Right lobe of liver (tissue), 6 donors: Measurements from ENCODE around the gene MYL3. TPM values are rescaled to one million over a fixed set of nuclear protein-coding genes. Genes with fewer than 3 reads are reported as not detected.

Experiments used
- ATAC-seq, 4 donors: fragments of 200-7000 bp; cut with Tn5 transposase; one replicate each; pipeline ENCODE4 v1.9.1; 2020; ENCODE audit warnings: mild to moderate bottlenecking in 4 of 4, moderate library complexity in 4 of 4
- DNase-seq, 3 donors: peaks; one replicate each; pipeline ENCODE4 v3.0.0-alpha.2; 2020
- H3K27ac ChIP-seq, 3 donors: fragments of 200-600 bp; one replicate each; pipeline ENCODE4 v1.8.0; 2022
- H3K27me3 ChIP-seq, 2 donors: fragments of 200-600 bp; one replicate each; pipeline ENCODE4 v1.8.0; 2022
- H3K36me3 ChIP-seq, 4 donors: fragments of 200-600 bp; sonication (generic) in 1 of 4; one replicate each; pipeline versions ENCODE4 v1.5.1 to v1.8.0; 2017 to 2022; ENCODE audit warnings: control low read depth in 1 of 4
- H3K4me1 ChIP-seq, 4 donors: fragments of 200-600 bp; sonication (generic) in 1 of 4; one replicate each; pipeline versions ENCODE4 v1.5.1 to v1.8.0; 2017 to 2022; ENCODE audit warnings: control low read depth in 1 of 4
- H3K4me3 ChIP-seq, 3 donors: fragments of 200-600 bp; one replicate each; pipeline ENCODE4 v1.8.0; 2022
- H3K9me3 ChIP-seq, 4 donors: fragments of 200-600 bp; sonication (generic) in 1 of 4; one replicate each; pipeline versions ENCODE4 v1.5.1 to v1.8.0; 2017 to 2022; ENCODE audit warnings: control low read depth in 1 of 4
- POLR2A ChIP-seq: fragments of 450-650 bp; IDR thresholded peaks from one replicate; pipeline ENCODE4 v1.6.1; 2017; ENCODE audit warnings: antibody characterized with exemption, mild to moderate bottlenecking
- WGBS: methylation state at CpG from one replicate; pipeline ENCODE4 v1.1.6; 2018; ENCODE audit warnings: low coverage, low lambda C conversion rate; ENCODE audit not compliant: insufficient coverage; ENCODE audit errors: missing lambda C conversion rate; 5-methylcytosine and 5-hydroxymethylcytosine counted together
- intact Hi-C, 2 donors: fragments of 100-400 bp; cut with DNase I; formaldehyde crosslinking; loops; one replicate each; pipeline versions ENCODE4 v1.11.2 to v1.14.1; 2022
- total RNA-seq, 6 experiments: library from RNA; depleted of rRNA in 2 of 6; stranded (reverse); fragments of >200 nt in 2 of 6; fragmentation: NEBNext Ultra II Directional in 3 of 6; extraction: Animal tissue kit (Norgen Biotek cat#: 25700) in 3 of 6; gene quantifications; one replicate each; pipeline versions ENCODE4 v1.1.0 to v1.2.4, GENCODE V29; 2016 to 2023
- TF ChIP-seq, protein P1 (sequence below), 4 donors: fragments of 200-600 bp in 3 of 4; fragments of 450-650 bp in 1 of 4; IDR thresholded peaks; one replicate each; pipeline versions ENCODE4 v1.5.1 to v1.8.0; 2016 to 2022; ENCODE audit warnings: antibody characterized with exemption in 4 of 4, mild to moderate bottlenecking in 2 of 4
- donor health status: DM: no; HTN: yes; CAD: no.
- donor health status: DM: no; HTN: no; CAD: no.
- donor health status: DM: no; HTN: no; CAD: no.
- donor health status: DM: no; HTN: yes; CAD: no.
- donor health status: DM: no; HTN: yes; CAD: no.

MYL3 gene
- total RNA-seq, 6 experiments from 2014 or later, result 0.37 to 2.0 (median 1.00) TPM

DNA sequence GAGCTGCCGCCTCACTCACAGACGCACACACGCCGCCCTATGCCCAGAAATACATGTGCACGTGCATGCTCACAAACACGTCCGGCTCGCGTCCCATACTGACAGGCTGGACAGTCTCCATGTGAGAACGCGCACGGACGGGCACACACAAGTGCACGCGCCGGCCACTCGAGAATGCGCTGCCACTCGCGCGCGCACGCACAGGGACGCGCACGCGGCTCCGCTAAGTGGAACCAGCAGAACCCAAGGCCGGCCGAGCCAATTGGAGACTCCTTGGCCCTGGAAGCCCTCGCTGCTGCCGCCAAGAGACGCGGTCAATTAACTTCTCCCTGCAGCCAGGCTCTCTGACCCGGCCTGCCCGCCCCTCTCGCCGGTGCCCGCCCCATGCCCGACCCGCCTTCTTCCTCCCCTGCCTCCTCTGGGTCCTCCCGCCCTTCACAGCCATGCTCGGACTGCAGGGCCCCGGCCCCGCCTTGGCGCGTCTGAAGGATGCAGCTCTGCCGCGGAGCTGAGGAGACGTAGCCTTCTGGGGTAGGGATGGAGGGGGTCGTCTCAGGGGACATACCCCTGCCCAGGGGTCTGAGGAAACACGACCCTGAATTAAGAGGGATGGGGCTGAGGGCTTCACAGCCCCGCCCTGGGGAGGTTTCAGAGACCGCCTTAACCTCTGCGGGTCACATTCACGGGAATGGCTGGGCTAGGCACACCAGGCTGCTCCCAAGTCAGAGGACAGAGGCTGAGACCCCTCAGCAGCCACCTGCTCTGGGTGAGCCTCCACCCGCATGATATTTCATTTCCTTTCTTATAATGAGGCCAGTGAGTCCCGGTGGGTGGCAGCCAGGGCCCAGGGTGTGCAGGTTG lies 29.3 kb upstream of the MYL3 start:
- intact Hi-C loops, result no loop called here
- TF ChIP-seq, protein P1, sequence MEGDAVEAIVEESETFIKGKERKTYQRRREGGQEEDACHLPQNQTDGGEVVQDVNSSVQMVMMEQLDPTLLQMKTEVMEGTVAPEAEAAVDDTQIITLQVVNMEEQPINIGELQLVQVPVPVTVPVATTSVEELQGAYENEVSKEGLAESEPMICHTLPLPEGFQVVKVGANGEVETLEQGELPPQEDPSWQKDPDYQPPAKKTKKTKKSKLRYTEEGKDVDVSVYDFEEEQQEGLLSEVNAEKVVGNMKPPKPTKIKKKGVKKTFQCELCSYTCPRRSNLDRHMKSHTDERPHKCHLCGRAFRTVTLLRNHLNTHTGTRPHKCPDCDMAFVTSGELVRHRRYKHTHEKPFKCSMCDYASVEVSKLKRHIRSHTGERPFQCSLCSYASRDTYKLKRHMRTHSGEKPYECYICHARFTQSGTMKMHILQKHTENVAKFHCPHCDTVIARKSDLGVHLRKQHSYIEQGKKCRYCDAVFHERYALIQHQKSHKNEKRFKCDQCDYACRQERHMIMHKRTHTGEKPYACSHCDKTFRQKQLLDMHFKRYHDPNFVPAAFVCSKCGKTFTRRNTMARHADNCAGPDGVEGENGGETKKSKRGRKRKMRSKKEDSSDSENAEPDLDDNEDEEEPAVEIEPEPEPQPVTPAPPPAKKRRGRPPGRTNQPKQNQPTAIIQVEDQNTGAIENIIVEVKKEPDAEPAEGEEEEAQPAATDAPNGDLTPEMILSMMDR (IDR thresholded peaks at IDR 0.05), result no peak
- no peak for TF ChIP-seq POLR2A
- WGBS, result 2% methylated on average over 6 of the region's 58 CpGs

DNA sequence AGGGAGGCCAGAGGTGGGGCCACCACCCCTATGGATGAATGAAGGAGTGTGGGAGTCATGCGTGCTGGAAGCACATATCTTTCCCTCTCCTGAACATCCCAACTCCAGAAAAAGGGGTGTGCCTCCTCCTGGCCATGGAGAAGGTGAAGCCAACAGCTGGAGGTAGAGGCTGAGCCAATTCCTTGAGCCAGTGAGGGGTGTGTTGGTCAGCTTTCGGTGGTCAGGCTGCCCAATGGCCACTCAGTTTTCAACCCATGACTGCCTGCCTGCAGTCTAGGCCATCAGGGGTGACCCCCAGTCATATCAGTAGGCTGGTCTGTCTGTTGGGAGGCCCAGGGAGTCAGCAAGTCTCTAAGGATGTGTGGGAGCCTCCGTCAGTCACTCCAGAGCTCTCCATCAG lies 27.9 kb upstream of the MYL3 start:
- DNase-seq (no peak), ATAC-seq (no peak)
- WGBS, result 86% methylated on average over 2 of the region's 3 CpGs
- no peaks in the 10 kb centered on the region for H3K9me3 ChIP-seq
- no peak for TF ChIP-seq POLR2A
- TF ChIP-seq, protein P1 (IDR thresholded peaks at IDR 0.05), result no peak
- H3K36me3 ChIP-seq, result no peaks in the 10 kb centered on the region
- no peak overlapping the region for H3K4me3 ChIP-seq
- no peak overlapping the region for H3K27ac ChIP-seq
- no peaks in the 10 kb centered on the region for H3K27me3 ChIP-seq
- peaks cover 0 to 6% (median 2%) of the 10 kb centered on the region in 4 donors for H3K4me1 ChIP-seq
- intact Hi-C loops, result no loop called here

More for the DNA sequence above, 29.3 kb upstream of the MYL3 start:
- ATAC-seq, result peak; percentile 59 to 75 (median 70)
- H3K27ac ChIP-seq, result no peak overlapping the region
- no peaks in the 10 kb centered on the region for H3K27me3 ChIP-seq
- peak overlapping the region; percentile 25 to 43 (median 38) for H3K4me3 ChIP-seq
- DNase-seq, result peak; percentile 56 to 77 (median 75)
- H3K36me3 ChIP-seq, result no peaks in the 10 kb centered on the region
- H3K4me1 ChIP-seq, result peaks cover 0 to 6% (median 2%) of the 10 kb centered on the region in 4 donors
- H3K9me3 ChIP-seq, result no peaks in the 10 kb centered on the region

GRCh38 chr3:46890132-46890531 lies 26.9 kb upstream of the MYL3 start:
- DNase-seq (no peak), ATAC-seq (no peak)
- H3K27ac ChIP-seq, result no peak overlapping the region
- H3K4me1 ChIP-seq, result peaks cover 0 to 6% (median 2%) of the 10 kb centered on the region in 4 donors
- H3K27me3 ChIP-seq, result no peaks in the 10 kb centered on the region
- H3K9me3 ChIP-seq, result no peaks in the 10 kb centered on the region
- H3K4me3 ChIP-seq, result no peak overlapping the region
- WGBS, result no CpG with 5 or more reads among the region's 1 CpG
- TF ChIP-seq POLR2A, result no peak
- TF ChIP-seq, protein P1 (IDR thresholded peaks at IDR 0.05), result no peak
- H3K36me3 ChIP-seq, result no peaks in the 10 kb centered on the region
- intact Hi-C loops, result no loop called here

GRCh38 chr3:46889381-46890110 lies 26.3 kb upstream of the MYL3 start:
- no peaks in the 10 kb centered on the region for H3K36me3 ChIP-seq
- DNase-seq (no peak), ATAC-seq (no peak)
- no peaks in the 10 kb centered on the region for H3K9me3 ChIP-seq
- no peak overlapping the region for H3K4me3 ChIP-seq
- no peak overlapping the region for H3K27ac ChIP-seq
- TF ChIP-seq, protein P1 (IDR thresholded peaks at IDR 0.05), result no peak
- TF ChIP-seq POLR2A, result no peak
- H3K27me3 ChIP-seq, result no peaks in the 10 kb centered on the region
- intact Hi-C loops, result no loop called here
- H3K4me1 ChIP-seq, result peaks cover 0 to 6% (median 2%) of the 10 kb centered on the region in 4 donors
- WGBS, result 44% methylated on average over 5 of the region's 6 CpGs
